ENCODE results near the gene C5. TPM values are rescaled to one million over a fixed set of nuclear protein-coding genes. Genes with fewer than 3 reads are reported as not detected.

Gene C5
- total RNA-seq, 1 experiment from 2014 or later: 0.69 TPM

- no peak for DNase-seq (ENCODE audit: low read depth)
Measured at GRCh38 chr9:120911295-120911837, 138.7 kb downstream of the C5 start.

- no peak for DNase-seq (ENCODE audit: low read depth)
Measured at GRCh38 chr9:120910643-120911042, 139.4 kb downstream of the C5 start.

- peak; percentile 75 for DNase-seq (ENCODE audit: low read depth)
Measured at GRCh38 chr9:120909904-120910303, 140.2 kb downstream of the C5 start.

- no peak for DNase-seq (ENCODE audit: low read depth)
Measured at GRCh38 chr9:120905315-120906164, 144.5 kb downstream of the C5 start.

GRCh38 chr9:120904978-120905301 lies 145.1 kb downstream of the C5 start:
- DNase-seq (ENCODE audit: low read depth): no peak

GRCh38 chr9:120904061-120904977 lies 145.8 kb downstream of the C5 start:
- DNase-seq (ENCODE audit: low read depth): no peak

- no peak for DNase-seq (ENCODE audit: low read depth)
Measured at GRCh38 chr9:120902569-120903535, 147.2 kb downstream of the C5 start.

Other genes starting within 250 kb of the C5 start
- gene PSMD5, start 207.4 kb downstream of the C5 start, total RNA-seq (2014; rRNA removed; shearing (Covaris generic)): 38.0 and 40.7 TPM in 2 replicates
- 101 and 108 TPM in 2 replicates for gene PHF19, start 173.1 kb downstream of the C5 start, total RNA-seq (2014; rRNA removed; shearing (Covaris generic))
- 8.1 and 11.6 TPM in 2 replicates for gene TRAF1, start 123.5 kb downstream of the C5 start, total RNA-seq (2014; rRNA removed; shearing (Covaris generic))
- gene CNTRL, start 24.7 kb upstream of the C5 start, total RNA-seq (2014; rRNA removed; shearing (Covaris generic)): 21.4 and 21.5 TPM in 2 replicates
- 25.4 and 27.6 TPM in 2 replicates for gene RAB14, start 151.6 kb upstream of the C5 start, total RNA-seq (2014; rRNA removed; shearing (Covaris generic))
- gene GSN, start 217.9 kb upstream of the C5 start, total RNA-seq (2014; rRNA removed; shearing (Covaris generic)): 94.4 and 95.2 TPM in 2 replicates